NAMALWA (cell line): ENCODE data around the gene PLEKHM3.

Experiments used
- DNase-seq: peaks from one replicate; pipeline ENCODE4 v3.0.0-alpha.2; 2015; ENCODE audit warnings: low spot score

Gene PLEKHM3

GRCh38 chr2:207854484-207855440 is 170.6 kb downstream of the PLEKHM3 start:
- DNase-seq, result no peak

GRCh38 chr2:207852791-207853190 is 172.5 kb downstream of the PLEKHM3 start:
- DNase-seq, result no peak

GRCh38 chr2:207849443-207849842 is 175.9 kb downstream of the PLEKHM3 start:
- no peak for DNase-seq

GRCh38 chr2:207848545-207848928 is 176.8 kb downstream of the PLEKHM3 start:
- DNase-seq, result no peak

- DNase-seq, result no peak
Observed at GRCh38 chr2:207847807-207848544, 177.4 kb downstream of the PLEKHM3 start.

- DNase-seq, result no peak
Observed at GRCh38 chr2:207847098-207847806, 178.1 kb downstream of the PLEKHM3 start.

- DNase-seq, result no peak
Observed at GRCh38 chr2:207845202-207845864, 180.0 kb downstream of the PLEKHM3 start.

GRCh38 chr2:207844648-207845047 is 180.7 kb downstream of the PLEKHM3 start:
- DNase-seq, result no peak

- DNase-seq, result no peak
Observed at GRCh38 chr2:207840101-207840500, 185.2 kb downstream of the PLEKHM3 start.

GRCh38 chr2:207839575-207839974 is 185.8 kb downstream of the PLEKHM3 start:
- no peak for DNase-seq

- DNase-seq, result no peak
Observed at GRCh38 chr2:207839028-207839427, 186.3 kb downstream of the PLEKHM3 start.

GRCh38 chr2:207836521-207837133 is 188.7 kb downstream of the PLEKHM3 start:
- DNase-seq, result no peak

- no peak for DNase-seq
Observed at GRCh38 chr2:207835805-207836204, 189.5 kb downstream of the PLEKHM3 start.

- DNase-seq, result no peak
Observed at GRCh38 chr2:207833251-207833751, 192.0 kb downstream of the PLEKHM3 start.

- DNase-seq, result no peak
Observed at GRCh38 chr2:207831584-207832248, 193.6 kb downstream of the PLEKHM3 start.

GRCh38 chr2:207830778-207831438 is 194.4 kb downstream of the PLEKHM3 start:
- DNase-seq, result no peak

- no peak for DNase-seq
Observed at GRCh38 chr2:207828361-207829057, 196.8 kb downstream of the PLEKHM3 start.

- DNase-seq, result no peak
Observed at GRCh38 chr2:207825978-207826377, 199.3 kb downstream of the PLEKHM3 start.
